Measurements from ENCODE around the gene GRAMD1C. TPM values are rescaled to one million over a fixed set of nuclear protein-coding genes. Genes with fewer than 3 reads are reported as not detected.

GRAMD1C gene
- total RNA-seq, 2 donors from 2014 or later, result 1.5 to 10.7 TPM

DNA sequence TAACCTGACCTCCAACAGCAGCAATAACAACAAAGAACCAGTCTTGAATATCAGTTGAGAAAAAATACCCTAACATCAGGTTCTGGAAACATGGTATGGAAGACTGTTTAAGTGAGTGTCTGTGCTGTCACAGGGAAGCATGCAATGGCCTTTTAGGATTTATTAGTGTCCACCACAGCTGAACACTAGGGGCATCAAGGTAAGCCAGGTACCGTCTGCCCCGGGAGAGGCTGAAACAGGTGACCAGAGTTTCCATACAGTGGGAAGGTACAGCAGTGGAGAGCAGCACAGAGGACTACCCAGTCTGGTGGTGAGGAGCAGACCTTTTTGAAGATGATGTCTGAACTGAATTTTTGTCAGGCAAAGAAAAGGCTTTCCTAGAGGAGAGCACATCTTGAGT lies 127.6 kb downstream of the GRAMD1C start:
- Histone ChIP-seq H3K36me3 (no peaks in the 10 kb centered on the region), H3K4me3 (no peak overlapping the region), H3K9me3 (no peaks in the 10 kb centered on the region), H3K4me1 (ENCODE audit: control insufficient read depth in 1 of 2, low read depth in 2 of 2) (no peaks in the 10 kb centered on the region), H3K27me3 (replicated peaks; ENCODE audit: insufficient read depth) (no peaks in the 10 kb centered on the region), H3K27ac (no peak overlapping the region)
- no peak for DNase-seq (ENCODE audit: low spot score)
- no peak for ATAC-seq (ENCODE audit: insufficient number of reproducible peaks, low FRiP score, low read depth)
- TF ChIP-seq, protein P1, sequence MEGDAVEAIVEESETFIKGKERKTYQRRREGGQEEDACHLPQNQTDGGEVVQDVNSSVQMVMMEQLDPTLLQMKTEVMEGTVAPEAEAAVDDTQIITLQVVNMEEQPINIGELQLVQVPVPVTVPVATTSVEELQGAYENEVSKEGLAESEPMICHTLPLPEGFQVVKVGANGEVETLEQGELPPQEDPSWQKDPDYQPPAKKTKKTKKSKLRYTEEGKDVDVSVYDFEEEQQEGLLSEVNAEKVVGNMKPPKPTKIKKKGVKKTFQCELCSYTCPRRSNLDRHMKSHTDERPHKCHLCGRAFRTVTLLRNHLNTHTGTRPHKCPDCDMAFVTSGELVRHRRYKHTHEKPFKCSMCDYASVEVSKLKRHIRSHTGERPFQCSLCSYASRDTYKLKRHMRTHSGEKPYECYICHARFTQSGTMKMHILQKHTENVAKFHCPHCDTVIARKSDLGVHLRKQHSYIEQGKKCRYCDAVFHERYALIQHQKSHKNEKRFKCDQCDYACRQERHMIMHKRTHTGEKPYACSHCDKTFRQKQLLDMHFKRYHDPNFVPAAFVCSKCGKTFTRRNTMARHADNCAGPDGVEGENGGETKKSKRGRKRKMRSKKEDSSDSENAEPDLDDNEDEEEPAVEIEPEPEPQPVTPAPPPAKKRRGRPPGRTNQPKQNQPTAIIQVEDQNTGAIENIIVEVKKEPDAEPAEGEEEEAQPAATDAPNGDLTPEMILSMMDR (IDR thresholded peaks at IDR 0.05), result no peak

- DNase-seq (ENCODE audit: low spot score) (no peak), ATAC-seq (ENCODE audit: insufficient number of reproducible peaks, low FRiP score, low read depth) (no peak)
- no peaks in the 10 kb centered on the region for H3K4me1 ChIP-seq (ENCODE audit: control insufficient read depth in 1 of 2, low read depth in 2 of 2)
- no peak overlapping the region for H3K4me3 ChIP-seq
- H3K36me3 ChIP-seq, result no peaks in the 10 kb centered on the region
- TF ChIP-seq, protein P1 (IDR thresholded peaks at IDR 0.05), result no peak
- H3K9me3 ChIP-seq, result peaks cover 13% of the 10 kb centered on the region
- H3K27ac ChIP-seq, result no peak overlapping the region
- H3K27me3 ChIP-seq (replicated peaks; ENCODE audit: insufficient read depth), result no peaks in the 10 kb centered on the region
Observed at GRCh38 chr3:113968986-113969385, 130.4 kb downstream of the GRAMD1C start.

DNA sequence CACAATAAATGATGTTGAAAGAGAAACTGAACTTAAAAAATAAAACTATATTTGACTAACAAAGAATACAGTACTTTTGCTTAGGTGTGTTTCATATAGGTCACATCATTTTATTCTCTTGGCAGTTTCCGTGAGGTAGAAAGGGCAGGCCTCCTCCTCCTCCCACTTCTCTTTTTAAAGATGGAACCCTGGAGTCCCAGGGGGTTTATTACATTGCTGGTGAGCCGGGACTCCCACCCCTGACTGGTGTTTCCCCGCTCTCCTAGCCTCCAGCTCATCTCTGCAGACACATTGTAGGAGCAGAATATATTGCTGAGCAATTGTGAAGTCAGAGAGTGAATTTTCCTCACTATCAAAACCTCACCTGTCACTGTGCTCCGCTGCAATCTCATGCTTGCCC lies 139.2 kb downstream of the GRAMD1C start:
- Histone ChIP-seq H3K27me3 (replicated peaks; ENCODE audit: insufficient read depth) (no peaks in the 10 kb centered on the region), H3K4me1 (ENCODE audit: control insufficient read depth in 1 of 2, low read depth in 2 of 2) (no peaks in the 10 kb centered on the region), H3K27ac (no peak overlapping the region), H3K4me3 (no peak overlapping the region), H3K36me3 (peaks cover 4% of the 10 kb centered on the region), H3K9me3 (peaks cover 14% of the 10 kb centered on the region)
- ATAC-seq (ENCODE audit: insufficient number of reproducible peaks, low FRiP score, low read depth) (no peak), DNase-seq (ENCODE audit: low spot score) (no peak)
- TF ChIP-seq, protein P1 (IDR thresholded peaks at IDR 0.05), result no peak

DNA sequence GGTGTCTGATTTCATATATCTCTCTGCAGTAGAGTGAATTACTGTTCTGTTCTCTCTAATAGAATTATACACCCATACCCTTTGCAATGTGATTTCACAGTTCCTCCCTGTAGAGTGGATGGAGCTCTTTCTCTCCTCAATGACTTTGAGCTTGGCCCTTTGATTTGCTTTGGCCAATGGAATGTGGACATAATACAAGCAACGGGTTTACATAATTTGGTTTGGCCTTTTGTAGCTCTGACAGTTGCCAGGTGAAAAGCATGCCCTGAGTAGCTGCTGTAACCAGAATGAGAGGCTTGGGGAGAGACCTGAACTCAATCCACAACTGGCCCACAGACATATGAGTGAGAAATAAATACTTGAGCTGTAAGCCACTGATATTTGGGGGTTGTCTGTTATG lies 141.3 kb downstream of the GRAMD1C start:
- Histone ChIP-seq H3K4me1 (ENCODE audit: control insufficient read depth in 1 of 2, low read depth in 2 of 2) (no peaks in the 10 kb centered on the region), H3K9me3 (no peaks in the 10 kb centered on the region), H3K4me3 (no peak overlapping the region), H3K27ac (no peak overlapping the region), H3K36me3 (peaks cover 4% of the 10 kb centered on the region), H3K27me3 (replicated peaks; ENCODE audit: insufficient read depth) (no peaks in the 10 kb centered on the region)
- TF ChIP-seq, protein P1 (IDR thresholded peaks at IDR 0.05), result no peak
- ATAC-seq (ENCODE audit: insufficient number of reproducible peaks, low FRiP score, low read depth), result no peak
- no peak for DNase-seq (ENCODE audit: low spot score)

DNA sequence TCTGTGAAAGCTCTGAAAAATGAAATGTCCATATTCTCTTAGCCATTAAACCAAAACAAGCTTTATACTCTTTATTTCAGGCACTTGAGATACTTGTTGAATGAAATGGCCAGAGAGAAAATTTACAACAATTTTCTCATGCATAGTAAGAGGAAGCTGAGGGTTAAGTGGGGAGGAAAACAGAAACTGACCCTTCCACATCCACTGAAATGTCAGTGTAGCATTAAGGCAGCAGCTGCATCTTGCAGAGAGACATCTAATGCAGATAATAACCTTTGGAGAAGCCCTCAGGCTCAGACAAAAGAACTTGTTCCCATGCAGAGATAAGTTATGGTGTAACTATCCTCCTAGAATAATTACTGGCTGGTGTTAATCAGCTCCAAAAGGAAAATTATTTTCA lies 143.2 kb downstream of the GRAMD1C start:
- no peak overlapping the region for H3K27ac ChIP-seq
- no peaks in the 10 kb centered on the region for H3K27me3 ChIP-seq (replicated peaks; ENCODE audit: insufficient read depth)
- no peaks in the 10 kb centered on the region for H3K4me1 ChIP-seq (ENCODE audit: control insufficient read depth in 1 of 2, low read depth in 2 of 2)
- TF ChIP-seq, protein P1 (IDR thresholded peaks at IDR 0.05), result no peak
- DNase-seq (ENCODE audit: low spot score) (no peak), ATAC-seq (ENCODE audit: insufficient number of reproducible peaks, low FRiP score, low read depth) (no peak)
- H3K36me3 ChIP-seq, result peaks cover 7% of the 10 kb centered on the region
- H3K9me3 ChIP-seq, result no peaks in the 10 kb centered on the region
- no peak overlapping the region for H3K4me3 ChIP-seq

All from thoracic aorta (tissue), 2 donors.